Esophagus (tissue), 2 donors: ENCODE data around the gene FLAD1. TPM values are rescaled to one million over a fixed set of nuclear protein-coding genes. Genes with fewer than 3 reads are reported as not detected.

Experiments used
- H3K27ac ChIP-seq, 2 donors: one replicate each; pipeline ENCODE4 v1.5.1; 2013; ENCODE audit warnings: low read depth in 2 of 2, mild to moderate bottlenecking in 2 of 2, inconsistent platforms in 1 of 2, low read length in 1 of 2, moderate library complexity in 1 of 2
- H3K27me3 ChIP-seq, 2 donors: one replicate each; pipeline ENCODE4 v1.6.1; 2013; ENCODE audit warnings: low read length in 2 of 2, control low read depth in 1 of 2, mild to moderate bottlenecking in 1 of 2; ENCODE audit not compliant: insufficient read depth in 2 of 2, control insufficient read depth in 1 of 2
- H3K36me3 ChIP-seq, 2 donors: one replicate each; pipeline ENCODE4 v1.6.1; 2013; ENCODE audit warnings: low read length in 1 of 2; ENCODE audit not compliant: control insufficient read depth in 2 of 2, insufficient read depth in 2 of 2
- H3K4me1 ChIP-seq, 2 donors: one replicate each; pipeline ENCODE4 v1.6.1; 2013; ENCODE audit warnings: low read length in 1 of 2; ENCODE audit not compliant: control insufficient read depth in 2 of 2, insufficient read depth in 2 of 2
- H3K4me3 ChIP-seq, 2 donors: one replicate each; pipeline ENCODE4 v1.5.1; 2013; ENCODE audit warnings: low read length in 2 of 2, mild to moderate bottlenecking in 2 of 2, low read depth in 1 of 2, moderate library complexity in 1 of 2
- H3K9me3 ChIP-seq, 2 donors: one replicate each; pipeline ENCODE4 v1.6.1; 2013; ENCODE audit warnings: mild to moderate bottlenecking in 2 of 2, low read depth in 1 of 2, low read length in 1 of 2, moderate library complexity in 1 of 2; ENCODE audit not compliant: control insufficient read depth in 2 of 2, insufficient read depth in 1 of 2
- WGBS, 2 donors: extraction: QIAGEN DNeasy Blood & Tissue Kit; methylation state at CpG; one replicate each; pipeline ENCODE4 v1.1.7; 2013; 5-methylcytosine and 5-hydroxymethylcytosine counted together
- polyA plus RNA-seq, 2 donors: library from polyadenylated mRNA; stranded (reverse); fragments of 200-250 nt; gene quantifications; one replicate each; pipeline ENCODE4 v1.2.3, GENCODE V29; 2013
- donor health status: healthy with polysubstance abuse.
- donor health status: Bipolar disorder and iron deficiency.

Gene FLAD1
- polyA plus RNA-seq, 2 donors = 27.1 TPM

DNA sequence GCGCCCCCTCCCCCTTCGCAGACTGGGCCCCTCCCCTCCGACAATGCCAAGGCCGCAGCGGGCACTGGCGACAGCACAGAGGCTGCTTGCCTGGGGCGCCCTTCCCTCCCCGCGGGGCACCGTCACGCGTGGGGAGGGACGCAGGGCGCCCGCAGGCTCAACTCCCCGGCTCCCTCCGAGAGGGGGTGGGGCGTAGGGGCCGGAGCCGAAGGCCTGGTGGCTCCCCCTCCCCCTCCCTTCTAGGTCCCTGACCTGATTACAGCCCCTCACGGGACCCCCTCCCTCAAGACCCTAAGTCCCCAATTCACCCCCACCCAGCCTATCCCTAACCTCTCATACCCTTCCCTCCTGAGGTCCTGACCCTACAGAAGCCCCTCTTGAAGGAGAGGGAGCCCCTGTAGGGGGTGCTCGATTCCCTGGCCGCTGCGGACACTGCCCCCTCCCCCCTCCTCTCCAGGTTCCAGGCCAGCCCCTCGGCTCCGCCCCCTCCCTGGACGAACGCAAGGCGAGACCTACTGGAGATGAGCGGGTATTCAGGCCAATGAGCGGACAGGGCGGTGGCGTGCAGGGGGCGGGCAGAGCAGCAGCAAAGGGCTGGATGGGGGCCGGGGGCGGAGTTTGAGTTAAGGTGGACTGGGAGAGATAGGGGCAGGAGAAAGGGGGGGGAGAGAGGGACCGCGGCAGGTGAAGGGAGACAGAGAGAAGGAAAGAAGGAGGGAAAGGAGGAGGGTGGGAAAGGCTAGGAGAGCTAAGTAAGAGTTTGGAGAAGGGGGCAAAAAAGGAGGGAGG lies 18.7 kb downstream of the FLAD1 start:
- Histone ChIP-seq H3K4me3 (peak overlapping the region; percentile 61 to 95), H3K4me1 (peaks cover 8 to 21% of the 10 kb centered on the region in 2 donors)
- 0 to 1% methylated on average over 30 to 38 of the region's 38 CpGs for WGBS, 2 donors

DNA sequence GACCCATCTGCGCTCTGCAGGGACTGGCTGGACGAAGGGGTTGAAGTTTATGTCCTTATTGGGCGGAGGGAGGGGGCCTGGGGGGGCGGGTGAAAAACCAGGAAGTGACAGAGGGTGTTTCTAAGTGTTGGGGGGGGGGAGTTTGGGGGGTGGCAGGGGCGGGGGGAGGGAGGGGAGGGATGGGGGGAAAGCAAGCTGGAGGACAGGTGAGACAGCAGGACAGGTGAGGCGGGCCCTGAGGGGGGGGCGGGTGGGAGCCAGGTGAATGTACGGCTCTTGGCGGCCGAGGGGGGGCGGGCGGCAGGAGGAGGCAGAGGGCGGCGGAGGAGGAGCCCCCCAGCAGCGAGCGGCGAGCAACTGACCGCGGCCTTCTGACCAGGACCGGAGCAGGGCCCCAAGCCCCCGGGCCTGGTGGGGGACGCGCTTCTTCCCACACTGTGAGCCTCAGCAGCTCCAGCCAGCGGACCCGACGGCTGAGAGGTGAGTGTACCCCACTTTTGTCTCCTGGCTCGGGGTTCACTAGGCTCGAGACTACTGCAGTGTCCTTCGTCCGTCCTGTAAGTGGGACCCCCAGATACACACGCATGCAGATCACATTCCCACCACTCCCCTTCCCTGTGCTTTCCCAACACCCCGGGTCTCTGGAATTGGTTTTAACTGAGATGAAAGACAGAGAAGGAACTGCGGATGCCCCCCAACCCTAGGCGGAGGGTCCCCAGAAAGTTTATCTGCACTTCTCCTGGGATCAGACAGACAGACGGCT lies 19.5 kb downstream of the FLAD1 start, which contains the start of gene ZBTB7B:
Gene ZBTB7B (plus strand): TSS at position 339 of the 763 bp plus-strand sequence. CDS start 11,859 bp downstream, outside the sequence.
- 0 to 1% methylated on average over 20 to 32 of the region's 35 CpGs for WGBS, 2 donors
- Histone ChIP-seq H3K4me1 (peaks cover 11 to 26% of the 10 kb centered on the region in 2 donors), H3K27me3 (no peaks in the 10 kb centered on the region), H3K27ac (peak within 1 kb of the TSS; percentile 98), H3K9me3 (no peaks in the 10 kb centered on the region), H3K36me3 (no peaks in the 10 kb centered on the region), H3K4me3 (peak within 1 kb of the TSS; percentile 79 to 95)

More for the DNA sequence above, 18.7 kb downstream of the FLAD1 start:
- Histone ChIP-seq H3K27me3 (no peaks in the 10 kb centered on the region), H3K27ac (peak overlapping the region; percentile 97 to 98), H3K36me3 (no peaks in the 10 kb centered on the region), H3K9me3 (no peaks in the 10 kb centered on the region)

DNA sequence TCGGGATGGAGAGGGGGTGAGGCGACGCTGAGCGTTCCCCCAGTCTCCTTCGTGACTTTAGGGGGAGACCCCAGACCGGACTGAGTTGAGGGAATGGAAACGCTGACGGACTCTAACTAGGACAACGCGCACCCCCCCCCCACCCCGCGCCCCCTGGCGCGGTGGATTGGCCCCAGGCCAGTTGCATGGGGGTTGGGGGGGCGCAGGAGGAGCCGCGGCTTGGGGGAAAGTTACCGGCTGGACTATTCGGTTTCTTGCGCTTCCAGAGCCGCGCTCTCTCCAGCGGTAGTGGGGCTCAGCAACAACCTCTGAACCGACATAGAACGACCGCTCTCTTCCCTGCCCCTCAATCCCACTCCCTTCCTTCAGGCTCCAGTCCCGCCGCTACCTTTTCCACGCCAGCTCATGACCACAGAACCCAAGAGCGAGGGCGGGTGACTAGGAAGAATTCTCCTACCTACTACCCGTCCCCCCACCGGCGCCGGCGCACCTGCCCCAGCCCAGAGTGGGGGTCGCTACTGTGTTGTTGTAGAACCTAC lies 20.2 kb downstream of the FLAD1 start:
- H3K36me3 ChIP-seq = no peaks in the 10 kb centered on the region
- H3K27ac ChIP-seq = peak overlapping the region; percentile 98
- peak overlapping the region; percentile 79 to 95 for H3K4me3 ChIP-seq
- no peaks in the 10 kb centered on the region for H3K9me3 ChIP-seq
- H3K27me3 ChIP-seq = no peaks in the 10 kb centered on the region
- H3K4me1 ChIP-seq = peaks cover 11 to 26% of the 10 kb centered on the region in 2 donors
- WGBS, 2 donors = 0% methylated on average over 33 to 37 of the region's 37 CpGs

DNA sequence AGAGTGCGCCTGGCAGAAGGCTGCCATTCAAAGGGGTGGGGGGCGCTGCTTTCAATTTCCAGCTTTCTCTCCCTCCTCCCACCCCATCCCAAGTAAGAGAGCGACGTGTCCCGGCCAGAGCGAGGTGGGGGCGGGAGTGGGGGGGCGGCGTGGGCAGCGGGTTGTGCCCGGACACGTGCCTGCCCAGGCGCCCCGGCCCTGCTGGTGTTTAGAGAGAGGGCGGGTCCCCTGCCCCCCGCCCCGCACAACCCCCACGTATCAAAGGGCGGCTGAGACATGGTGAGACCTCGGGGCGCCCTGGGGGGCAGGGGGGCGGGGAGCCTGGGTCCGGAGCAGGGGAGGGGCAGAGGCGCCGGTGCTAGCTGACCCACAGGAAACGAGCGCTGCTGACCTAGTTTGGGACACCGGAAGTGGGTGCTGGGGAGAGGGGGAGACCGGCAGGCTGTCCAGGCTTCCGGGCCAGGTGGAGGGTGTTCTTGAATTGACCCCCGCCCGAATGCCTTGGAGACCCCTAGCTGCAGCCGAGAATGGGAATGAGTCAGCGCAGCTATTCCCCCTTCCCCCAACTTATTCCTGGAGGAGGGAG lies 20.7 kb downstream of the FLAD1 start:
- peaks cover 11 to 26% of the 10 kb centered on the region in 2 donors for H3K4me1 ChIP-seq
- WGBS, 2 donors = 1 to 2% methylated on average over 33 to 34 of the region's 34 CpGs
- no peaks in the 10 kb centered on the region for H3K36me3 ChIP-seq
- H3K27me3 ChIP-seq = no peaks in the 10 kb centered on the region
- H3K4me3 ChIP-seq = peak overlapping the region; percentile 79 to 95
- H3K9me3 ChIP-seq = no peaks in the 10 kb centered on the region
- H3K27ac ChIP-seq = peak overlapping the region; percentile 98

DNA sequence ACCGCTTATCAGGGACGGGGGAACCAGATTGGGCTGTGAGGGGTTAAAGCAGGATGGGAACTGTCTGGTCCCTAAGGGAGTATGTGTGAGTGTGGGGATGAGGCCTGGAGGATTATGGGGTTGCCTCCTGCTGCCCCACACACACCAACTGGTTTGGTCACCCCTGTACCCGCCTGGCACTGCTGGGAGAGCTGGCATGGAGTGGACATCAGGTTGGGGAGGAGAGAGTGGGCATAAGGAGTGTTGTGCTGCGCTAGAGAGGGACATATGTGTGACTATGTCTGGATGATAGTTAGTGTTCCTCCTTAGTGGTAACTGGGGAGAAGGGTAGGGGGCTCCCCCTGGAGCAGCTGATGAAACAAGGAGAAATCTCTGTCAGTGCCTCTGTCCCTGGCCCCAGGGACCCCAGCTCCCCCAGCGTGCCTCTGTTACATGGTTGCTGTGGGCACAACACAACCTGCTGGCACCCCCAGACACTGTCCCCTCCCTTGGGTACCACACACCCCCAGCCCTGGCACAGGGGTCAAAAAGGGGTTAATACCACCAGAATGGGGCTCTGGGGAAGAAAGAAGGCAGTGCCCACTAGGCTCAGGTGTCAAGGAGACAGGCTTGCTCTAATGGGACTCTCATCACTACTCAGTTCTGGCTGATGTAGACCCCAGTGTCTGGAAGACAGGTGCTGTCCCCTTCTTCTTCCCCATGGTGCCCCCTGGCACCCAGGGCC lies 21.4 kb downstream of the FLAD1 start:
- H3K36me3 ChIP-seq = no peaks in the 10 kb centered on the region
- H3K4me3 ChIP-seq = peak overlapping the region; percentile 79 to 95
- no peaks in the 10 kb centered on the region for H3K27me3 ChIP-seq
- H3K4me1 ChIP-seq = peaks cover 5 to 26% of the 10 kb centered on the region in 2 donors
- H3K27ac ChIP-seq = peak overlapping the region; percentile 98
- no peaks in the 10 kb centered on the region for H3K9me3 ChIP-seq
- WGBS, 2 donors = 26% methylated on average over 5 of the region's 5 CpGs

DNA sequence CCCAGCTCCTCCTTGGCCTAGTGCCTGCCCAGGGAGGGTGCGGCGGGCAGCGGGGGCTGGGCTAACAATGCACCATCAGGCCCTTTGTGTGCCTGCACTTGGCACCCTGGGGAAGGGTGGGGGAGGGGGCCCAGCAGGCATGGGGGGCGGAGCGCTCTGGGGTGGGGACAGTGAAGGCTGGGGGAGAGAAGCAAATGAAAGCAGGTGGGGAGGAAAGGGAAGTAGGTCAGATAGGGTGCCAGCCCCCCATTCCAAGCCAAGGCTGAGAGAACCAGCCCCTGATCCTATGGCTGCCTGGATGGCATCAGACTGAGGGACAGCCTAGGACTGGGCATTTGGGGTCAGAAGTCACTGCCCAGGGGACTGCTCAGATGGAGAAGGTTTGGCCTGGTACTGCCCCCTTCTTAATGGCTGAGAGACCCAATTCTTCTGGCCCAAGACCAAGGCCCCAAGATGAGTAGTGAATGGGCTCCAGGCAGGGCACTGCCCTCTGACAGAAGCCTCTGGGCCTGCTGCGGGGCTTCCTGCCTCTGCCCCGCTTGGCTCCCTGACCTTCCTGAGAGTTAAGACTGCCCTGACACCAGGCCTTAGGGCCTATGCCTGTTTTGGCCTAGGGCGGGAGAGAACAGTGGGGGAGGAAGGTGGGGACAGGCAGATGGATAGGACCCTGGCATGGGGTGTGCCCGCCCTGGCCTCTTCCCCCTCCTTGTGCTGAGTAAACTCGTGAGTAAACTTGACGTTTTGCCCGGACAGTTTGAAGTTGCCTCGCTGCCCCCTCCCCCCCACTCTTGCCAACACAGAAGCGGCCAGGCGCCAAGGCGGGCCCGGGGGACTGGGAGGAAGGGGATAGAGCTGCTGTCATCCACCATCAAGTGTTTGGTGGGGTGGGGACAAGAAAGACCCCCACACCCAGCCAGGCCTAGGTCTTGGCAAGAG lies 22.2 kb downstream of the FLAD1 start:
- Histone ChIP-seq H3K36me3 (no peaks in the 10 kb centered on the region), H3K9me3 (no peaks in the 10 kb centered on the region), H3K27ac (peak overlapping the region; percentile 98), H3K27me3 (no peaks in the 10 kb centered on the region), H3K4me1 (peaks cover 3 to 26% of the 10 kb centered on the region in 2 donors), H3K4me3 (peak overlapping the region; percentile 79 to 95)
- WGBS, 2 donors = 25 to 30% methylated on average over 16 to 17 of the region's 17 CpGs

DNA sequence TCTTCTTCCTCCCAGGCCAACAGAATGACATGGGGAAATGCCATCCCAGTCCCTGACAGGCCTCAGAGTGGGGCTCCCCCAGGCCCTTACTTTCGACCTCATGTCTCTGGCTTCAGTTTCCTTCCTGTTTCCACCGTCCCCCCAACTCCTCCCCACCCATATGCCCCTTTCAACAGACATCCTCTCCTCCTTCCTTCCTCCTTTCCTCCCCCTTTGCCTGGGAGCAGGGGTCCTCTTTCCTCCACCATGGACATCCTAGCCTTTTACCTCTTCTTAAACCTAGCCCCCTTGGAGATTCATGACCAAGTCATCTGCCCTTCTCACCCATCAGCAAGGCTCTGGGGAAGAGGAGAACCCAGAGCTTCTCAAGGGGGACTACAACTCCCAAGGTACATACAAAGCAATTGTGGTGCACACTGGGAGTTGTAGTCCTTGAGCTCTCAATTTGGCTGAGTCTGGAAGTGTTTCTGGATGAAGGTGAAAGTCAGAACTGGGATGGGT lies 23.5 kb downstream of the FLAD1 start:
- no peaks in the 10 kb centered on the region for H3K27me3 ChIP-seq
- no peaks in the 10 kb centered on the region for H3K9me3 ChIP-seq
- H3K4me1 ChIP-seq = peaks cover 5 to 33% of the 10 kb centered on the region in 2 donors
- H3K4me3 ChIP-seq = no peak overlapping the region
- H3K27ac ChIP-seq = peak overlapping the region; percentile 98
- WGBS, 2 donors = 30 to 31% methylated on average over 2 of the region's 2 CpGs
- H3K36me3 ChIP-seq = peaks cover 0 to 3% of the 10 kb centered on the region in 2 donors

DNA sequence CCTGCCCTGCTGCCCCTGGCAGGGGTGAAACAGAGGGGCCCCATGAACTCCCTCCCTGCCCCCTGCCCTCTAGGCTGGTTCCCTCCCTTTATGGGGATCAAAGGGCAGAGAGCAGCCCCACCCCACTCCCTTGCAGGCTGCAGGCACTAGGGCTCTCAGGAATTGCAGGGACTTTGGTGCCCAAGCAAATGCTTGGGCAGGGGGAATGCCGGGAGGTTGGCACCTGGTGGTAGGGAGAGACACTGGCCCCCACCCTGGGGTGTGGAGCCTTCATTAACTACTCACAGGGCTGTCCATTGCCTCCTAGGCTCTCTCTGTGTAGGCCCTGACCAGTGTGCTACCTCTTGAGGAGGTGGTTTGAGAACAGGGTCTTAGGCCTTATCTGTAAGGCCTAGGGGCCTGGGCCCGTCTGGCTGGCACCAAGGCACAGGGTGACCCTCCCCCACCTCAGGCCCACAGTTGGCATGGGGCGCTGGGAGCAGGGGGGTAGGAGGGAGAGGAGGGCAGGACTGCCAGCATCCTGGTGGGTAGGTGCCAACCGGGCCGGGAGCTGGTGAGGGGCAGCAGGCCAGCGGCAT lies 24.2 kb downstream of the FLAD1 start:
- H3K27ac ChIP-seq = peak overlapping the region; percentile 98
- H3K4me1 ChIP-seq = peaks cover 11 to 39% of the 10 kb centered on the region in 2 donors
- WGBS, 2 donors = 31 to 42% methylated on average over 6 of the region's 6 CpGs
- no peaks in the 10 kb centered on the region for H3K27me3 ChIP-seq
- H3K4me3 ChIP-seq = peak overlapping the region in 1 of 2 donors; percentile 87
- H3K36me3 ChIP-seq = peaks cover 0 to 3% of the 10 kb centered on the region in 2 donors
- H3K9me3 ChIP-seq = no peaks in the 10 kb centered on the region
